ENCODE results near the gene OR52E8.

OR52E8 gene

DNA sequence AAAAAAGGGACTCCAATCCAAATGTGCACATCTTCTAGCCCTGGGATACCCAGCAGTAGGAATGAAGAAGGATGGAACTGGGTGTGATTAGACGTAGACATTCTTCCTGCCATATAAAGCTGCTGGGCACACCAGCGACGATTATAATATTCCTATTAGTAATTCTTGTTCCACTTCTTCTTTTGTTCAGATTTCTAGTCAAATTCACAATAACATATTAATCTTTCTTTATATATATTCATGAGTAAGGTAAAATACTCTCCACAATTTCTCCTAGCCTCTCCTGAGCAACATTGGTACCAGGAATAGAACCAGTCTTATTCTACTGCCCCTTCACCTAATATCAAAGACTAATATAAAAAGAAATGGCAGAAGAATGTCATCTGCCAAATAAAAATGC lies at the start of gene OR52E8:
Gene OR52E8 (minus strand): TSS at position 101 of the 400 bp plus-strand sequence. CDS start 0 bp downstream, at position 101.
- no peak for DNase-seq (ENCODE audit: low read depth in 2 of 2)
- no peak within 1 kb of the TSS for H3K4me3 ChIP-seq (replicated peaks in 1 of 2; ENCODE audit: low read depth in 2 of 2, low read length in 2 of 2)
- TF ChIP-seq, protein P1, sequence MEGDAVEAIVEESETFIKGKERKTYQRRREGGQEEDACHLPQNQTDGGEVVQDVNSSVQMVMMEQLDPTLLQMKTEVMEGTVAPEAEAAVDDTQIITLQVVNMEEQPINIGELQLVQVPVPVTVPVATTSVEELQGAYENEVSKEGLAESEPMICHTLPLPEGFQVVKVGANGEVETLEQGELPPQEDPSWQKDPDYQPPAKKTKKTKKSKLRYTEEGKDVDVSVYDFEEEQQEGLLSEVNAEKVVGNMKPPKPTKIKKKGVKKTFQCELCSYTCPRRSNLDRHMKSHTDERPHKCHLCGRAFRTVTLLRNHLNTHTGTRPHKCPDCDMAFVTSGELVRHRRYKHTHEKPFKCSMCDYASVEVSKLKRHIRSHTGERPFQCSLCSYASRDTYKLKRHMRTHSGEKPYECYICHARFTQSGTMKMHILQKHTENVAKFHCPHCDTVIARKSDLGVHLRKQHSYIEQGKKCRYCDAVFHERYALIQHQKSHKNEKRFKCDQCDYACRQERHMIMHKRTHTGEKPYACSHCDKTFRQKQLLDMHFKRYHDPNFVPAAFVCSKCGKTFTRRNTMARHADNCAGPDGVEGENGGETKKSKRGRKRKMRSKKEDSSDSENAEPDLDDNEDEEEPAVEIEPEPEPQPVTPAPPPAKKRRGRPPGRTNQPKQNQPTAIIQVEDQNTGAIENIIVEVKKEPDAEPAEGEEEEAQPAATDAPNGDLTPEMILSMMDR (IDR thresholded peaks at IDR 0.05; ENCODE audit: low read depth, low read length): no peak

DNA sequence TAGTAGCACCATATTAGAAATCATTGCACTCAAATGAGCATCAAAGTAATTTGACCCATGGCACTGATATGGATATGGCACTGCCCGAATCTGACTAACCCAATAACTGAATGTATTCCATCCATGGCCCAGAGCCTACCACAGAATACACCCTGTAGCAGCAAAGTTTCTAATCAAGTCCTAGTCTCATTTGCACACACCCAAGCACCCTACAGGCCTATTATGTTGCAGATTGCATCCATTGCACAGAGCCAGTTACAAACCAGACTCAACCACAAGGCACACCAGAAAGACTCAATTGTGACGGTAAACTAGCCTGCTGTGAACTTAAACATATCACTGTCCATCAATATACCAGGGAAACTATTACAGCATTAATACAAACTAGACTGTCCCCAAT lies 42.0 kb upstream of the OR52E8 start:
- TF ChIP-seq, protein P1 (IDR thresholded peaks at IDR 0.05; ENCODE audit: low read depth, low read length): no peak
- DNase-seq (ENCODE audit: low read depth in 2 of 2): no peak
- H3K4me3 ChIP-seq (replicated peaks in 1 of 2; ENCODE audit: low read depth in 2 of 2, low read length in 2 of 2): no peak overlapping the region

- no peak within 1 kb of the TSS for H3K4me3 ChIP-seq (replicated peaks in 1 of 2; ENCODE audit: low read depth in 2 of 2, low read length in 2 of 2)
- no peak for DNase-seq (ENCODE audit: low read depth in 2 of 2)
- TF ChIP-seq, protein P1 (IDR thresholded peaks at IDR 0.05; ENCODE audit: low read depth, low read length): no peak
These were observed 35.4 kb upstream of the OR52E8 start, which contains the start of gene OR52E5 for GRCh38 chr11:5892908-5893307. Gene OR52E5 (plus strand): TSS chr11:5893208. CDS start chr11:5900777, 7,569 bp downstream.

DNA sequence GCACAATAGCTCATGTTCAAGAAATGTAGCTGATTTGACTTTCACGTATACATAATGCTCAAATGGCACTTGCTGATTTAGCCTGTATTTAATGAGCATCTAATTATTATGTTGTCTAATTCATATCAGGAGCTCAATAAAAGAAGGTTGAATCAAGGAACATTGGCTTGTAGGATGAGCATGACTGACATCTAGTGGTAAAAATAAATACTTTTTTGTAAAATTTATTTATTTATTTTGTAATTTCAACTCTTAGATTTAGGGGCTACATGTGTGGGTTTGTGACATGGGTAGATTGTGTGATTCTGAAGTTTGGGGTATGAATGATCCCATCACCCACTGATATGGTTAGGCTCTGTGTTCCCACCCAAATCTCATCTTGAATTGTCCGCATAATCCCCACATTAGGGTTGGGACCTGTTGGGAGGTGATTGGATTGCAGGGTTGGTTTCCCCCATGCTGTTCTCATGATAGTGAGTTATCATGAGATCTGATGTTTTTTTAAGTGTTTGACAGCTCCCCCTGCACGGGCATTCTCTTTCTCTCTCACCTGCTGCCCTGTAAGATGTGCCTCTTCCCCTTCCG lies 33.8 kb upstream of the OR52E8 start:
- DNase-seq (ENCODE audit: low read depth in 2 of 2): peak; percentile 36
- TF ChIP-seq, protein P1 (IDR thresholded peaks at IDR 0.05; ENCODE audit: low read depth, low read length): peak; percentile 42
- H3K4me3 ChIP-seq (replicated peaks in 1 of 2; ENCODE audit: low read depth in 2 of 2, low read length in 2 of 2): no peak overlapping the region

GRCh38 chr11:5887661-5888060 lies 30.2 kb upstream of the OR52E8 start:
- no peak for DNase-seq (ENCODE audit: low read depth in 2 of 2)
- TF ChIP-seq, protein P1 (IDR thresholded peaks at IDR 0.05; ENCODE audit: low read depth, low read length): no peak
- no peak overlapping the region for H3K4me3 ChIP-seq (replicated peaks in 1 of 2; ENCODE audit: low read depth in 2 of 2, low read length in 2 of 2)

DNA sequence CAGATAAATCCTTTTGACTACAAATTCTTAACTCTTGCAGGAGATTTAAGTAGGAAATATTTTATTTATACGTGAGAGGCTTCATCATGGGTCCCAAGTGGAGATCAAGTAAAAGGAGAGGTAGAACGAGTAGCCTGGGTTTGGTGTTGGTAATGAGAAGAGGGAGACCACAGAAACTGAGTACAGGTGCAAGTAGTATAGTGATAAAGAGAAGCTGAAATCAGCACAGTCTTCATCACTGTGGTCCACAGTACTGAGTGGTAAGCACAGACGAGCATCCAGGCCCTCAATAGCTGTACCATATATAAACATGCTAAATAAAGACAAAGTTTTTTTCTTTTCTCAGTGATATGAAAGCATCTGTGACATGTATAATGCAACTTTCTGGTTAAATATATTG lies 29.7 kb upstream of the OR52E8 start:
- no peak overlapping the region for H3K4me3 ChIP-seq (replicated peaks in 1 of 2; ENCODE audit: low read depth in 2 of 2, low read length in 2 of 2)
- TF ChIP-seq, protein P1 (IDR thresholded peaks at IDR 0.05; ENCODE audit: low read depth, low read length): no peak
- DNase-seq (ENCODE audit: low read depth in 2 of 2): no peak

- H3K4me3 ChIP-seq (replicated peaks in 1 of 2; ENCODE audit: low read depth in 2 of 2, low read length in 2 of 2): no peak overlapping the region
- TF ChIP-seq, protein P1 (IDR thresholded peaks at IDR 0.05; ENCODE audit: low read depth, low read length): no peak
- DNase-seq (ENCODE audit: low read depth in 2 of 2): no peak
These were observed 24.3 kb upstream of the OR52E8 start for GRCh38 chr11:5881756-5882155.

All from cardiac fibroblast (primary cell).